ENCODE measurements around the gene CFAP61. TPM values are rescaled to one million over a fixed set of nuclear protein-coding genes. Genes with fewer than 3 reads are reported as not detected.

Gene CFAP61
- total RNA-seq, 1 donor from 2014 or later = 2.6 TPM

- no peak overlapping the region for H3K4me3 Mint-ChIP-seq (ENCODE audit: low read depth)
- no peak for TF ChIP-seq CTCF (IDR thresholded peaks at IDR 0.05; ENCODE audit: unreplicated experiment)
- no peaks in the 10 kb centered on the region for H3K9me3 Mint-ChIP-seq (ENCODE audit: low read depth)
- H3K4me1 Mint-ChIP-seq (ENCODE audit: low read depth) = peaks cover 26% of the 10 kb centered on the region
- no peak for DNase-seq (ENCODE audit: low spot score, unreplicated experiment)
- H3K27me3 Mint-ChIP-seq = peaks cover 7% of the 10 kb centered on the region
- H3K27ac Mint-ChIP-seq = no peak overlapping the region
- no peaks in the 10 kb centered on the region for H3K36me3 Mint-ChIP-seq (ENCODE audit: insufficient read depth)
Measured at GRCh38 chr20:20210943-20211273, 158.6 kb downstream of the CFAP61 start.

GRCh38 chr20:20211274-20211987 is 159.1 kb downstream of the CFAP61 start:
- DNase-seq (ENCODE audit: low spot score, unreplicated experiment) = no peak
- TF ChIP-seq CTCF (IDR thresholded peaks at IDR 0.05; ENCODE audit: unreplicated experiment) = no peak
- Mint-ChIP-seq H3K4me1 (ENCODE audit: low read depth) (peaks cover 29% of the 10 kb centered on the region), H3K27me3 (peaks cover 7% of the 10 kb centered on the region), H3K9me3 (ENCODE audit: low read depth) (no peaks in the 10 kb centered on the region), H3K36me3 (ENCODE audit: insufficient read depth) (no peaks in the 10 kb centered on the region), H3K27ac (no peak overlapping the region), H3K4me3 (ENCODE audit: low read depth) (no peak overlapping the region)

DNA sequence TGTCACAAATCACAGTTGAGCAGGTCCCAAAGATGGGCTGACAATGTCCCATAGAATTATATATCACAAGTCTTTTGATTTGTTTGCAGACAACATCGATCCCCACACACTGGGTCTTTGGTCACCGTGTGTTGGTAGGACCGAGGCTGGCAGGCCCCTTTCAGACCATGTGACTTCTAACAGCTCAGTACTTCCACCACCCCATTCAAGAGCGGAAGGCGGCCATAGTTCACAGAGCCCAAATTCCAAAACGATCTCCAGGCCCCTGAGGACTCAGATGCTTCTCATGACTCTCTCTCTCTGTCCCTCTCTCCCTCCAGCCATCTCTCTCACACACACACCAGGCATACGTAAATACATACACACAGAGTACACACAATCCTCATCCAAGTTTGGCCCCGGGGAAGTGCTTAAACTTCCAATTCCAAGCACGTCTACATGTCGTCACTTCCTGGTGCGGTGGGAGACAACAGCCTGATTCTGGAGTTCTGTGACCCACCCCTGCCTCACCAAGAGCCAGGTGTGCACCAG is 159.7 kb downstream of the CFAP61 start:
- Mint-ChIP-seq H3K27ac (no peak overlapping the region), H3K4me3 (ENCODE audit: low read depth) (no peak overlapping the region), H3K36me3 (ENCODE audit: insufficient read depth) (no peaks in the 10 kb centered on the region), H3K27me3 (peaks cover 7% of the 10 kb centered on the region), H3K9me3 (ENCODE audit: low read depth) (no peaks in the 10 kb centered on the region), H3K4me1 (ENCODE audit: low read depth) (peaks cover 30% of the 10 kb centered on the region)
- no peak for TF ChIP-seq CTCF (IDR thresholded peaks at IDR 0.05; ENCODE audit: unreplicated experiment)
- no peak for DNase-seq (ENCODE audit: low spot score, unreplicated experiment)

GRCh38 chr20:20212675-20213096 is 160.4 kb downstream of the CFAP61 start:
- no peak for DNase-seq (ENCODE audit: low spot score, unreplicated experiment)
- TF ChIP-seq CTCF (IDR thresholded peaks at IDR 0.05; ENCODE audit: unreplicated experiment) = no peak
- Mint-ChIP-seq H3K4me1 (ENCODE audit: low read depth) (peaks cover 32% of the 10 kb centered on the region), H3K9me3 (ENCODE audit: low read depth) (no peaks in the 10 kb centered on the region), H3K27ac (no peak overlapping the region), H3K36me3 (ENCODE audit: insufficient read depth) (no peaks in the 10 kb centered on the region), H3K27me3 (peaks cover 7% of the 10 kb centered on the region), H3K4me3 (ENCODE audit: low read depth) (no peak overlapping the region)

DNA sequence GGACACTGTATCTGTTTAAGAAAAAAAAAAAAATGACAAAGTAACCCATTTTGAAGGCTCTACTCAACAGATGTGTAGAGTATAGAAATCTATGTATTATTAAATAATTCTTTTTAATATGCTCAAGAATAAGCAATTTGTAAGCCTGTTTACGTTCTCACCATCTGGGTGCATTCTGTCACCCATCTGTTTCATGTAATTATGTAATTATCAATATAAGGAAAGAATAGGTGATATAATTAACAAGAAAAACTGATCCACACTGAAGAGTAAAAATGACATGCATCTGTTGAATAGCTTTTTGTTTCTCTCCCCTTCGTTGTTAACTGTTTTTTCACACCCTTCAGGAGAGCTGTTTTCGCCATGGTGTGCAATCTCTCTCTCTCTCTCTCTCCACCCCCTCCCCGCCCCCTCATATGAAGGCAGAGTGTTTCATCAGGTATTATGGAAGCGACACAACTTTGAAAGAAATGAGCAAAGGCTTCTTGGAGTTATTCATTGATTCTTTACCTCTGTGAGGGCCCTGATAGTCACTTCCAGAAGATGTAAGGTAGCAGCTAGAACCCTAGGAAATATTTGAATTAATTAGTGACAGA is 161.3 kb downstream of the CFAP61 start:
- H3K9me3 Mint-ChIP-seq (ENCODE audit: low read depth) = peaks cover 5% of the 10 kb centered on the region
- no peak for DNase-seq (ENCODE audit: low spot score, unreplicated experiment)
- no peaks in the 10 kb centered on the region for H3K36me3 Mint-ChIP-seq (ENCODE audit: insufficient read depth)
- peaks cover 35% of the 10 kb centered on the region for H3K4me1 Mint-ChIP-seq (ENCODE audit: low read depth)
- peaks cover 5% of the 10 kb centered on the region for H3K27me3 Mint-ChIP-seq
- no peak for TF ChIP-seq CTCF (IDR thresholded peaks at IDR 0.05; ENCODE audit: unreplicated experiment)
- H3K27ac Mint-ChIP-seq = no peak overlapping the region
- no peak overlapping the region for H3K4me3 Mint-ChIP-seq (ENCODE audit: low read depth)

Measured in progenitor cell of endocrine pancreas (in vitro differentiated cells).